H1 (cell line): ENCODE data around the gene KCNMA1. TPM values are rescaled to one million over a fixed set of nuclear protein-coding genes. Genes with fewer than 3 reads are reported as not detected.

Experiments used
- CTCF ChIA-PET: fragments of 300-600 bp; sonication (Branson Sonifier 250); formaldehyde crosslinking; loops from one replicate; lab custom pipeline; 2021; ENCODE audit not compliant: partially characterized antibody; lab: Charles Lee
- POLR2A ChIA-PET: fragments of 300-600 bp; sonication (Branson Sonifier 250); formaldehyde crosslinking; loops from one replicate; lab custom pipeline; 2021; ENCODE audit warnings: inconsistent platforms; ENCODE audit not compliant: partially characterized antibody; lab: Charles Lee
- DNase-seq, 2 experiments: peaks; one replicate each; pipeline versions ENCODE4 v3.0.0 to v3.0.0-alpha.2; 2010 to 2022; ENCODE audit warnings: low spot score in 2 of 2, low read depth in 1 of 2, mixed read lengths in 1 of 2
- FAIRE-seq: peaks from 2 replicates; lab custom pipeline; 2011; peaks lifted over from hg19 to GRCh38; lab: Jason Lieb, UNC
- H2AFZ ChIP-seq: 2 replicates; pipeline ENCODE4 v1.8.1; 2012; ENCODE audit warnings: low read length, inconsistent platforms
- H2AK5ac ChIP-seq: 2 replicates; pipeline ENCODE4 v1.6.1; 2013; ENCODE audit warnings: low read depth, low read length
- H2BK120ac ChIP-seq: replicated peaks from 2 replicates; pipeline ENCODE3; 2013; ENCODE audit warnings: low read depth, low read length, inconsistent platforms
- H2BK12ac ChIP-seq: 2 replicates; pipeline ENCODE4 v1.6.1; 2013; ENCODE audit warnings: low read depth, low read length
- H2BK15ac ChIP-seq: 2 replicates; pipeline ENCODE4 v1.6.1; 2013; ENCODE audit warnings: low read length
- H2BK20ac ChIP-seq: 2 replicates; pipeline ENCODE4 v1.6.1; 2013; ENCODE audit warnings: low read length
- H2BK5ac ChIP-seq: 2 replicates; pipeline ENCODE4 v1.6.1; 2013; ENCODE audit warnings: low read depth, low read length
- H3K14ac ChIP-seq: 2 replicates; pipeline ENCODE4 v1.6.1; 2013; ENCODE audit warnings: inconsistent platforms; ENCODE audit not compliant: insufficient read length
- H3K18ac ChIP-seq: 2 replicates; pipeline ENCODE4 v1.6.1; 2013; ENCODE audit warnings: low read length; ENCODE audit errors: extremely low read depth
- H3K23ac ChIP-seq: 2 replicates; pipeline ENCODE4 v1.6.1; 2013; ENCODE audit warnings: inconsistent platforms; ENCODE audit not compliant: insufficient read length
- H3K23me2 ChIP-seq: 2 replicates; pipeline ENCODE4 v1.6.1; 2013; ENCODE audit warnings: low read depth, low read length
- H3K27ac ChIP-seq: 2 replicates; pipeline ENCODE4 v1.6.1; 2011; ENCODE audit warnings: low read depth, low read length, inconsistent platforms
- H3K27me3 ChIP-seq, 4 experiments: replicated peaks in 1 of 4; 1 replicate in 1 of 4; 2 replicates in 3 of 4; pipeline versions ENCODE4 v1.6.1 to v1.8.1; 2011 to 2013; ENCODE audit warnings: low read length in 3 of 4, mild to moderate bottlenecking in 3 of 4, inconsistent platforms in 2 of 4, mixed read lengths in 2 of 4, moderate library complexity in 1 of 4; ENCODE audit not compliant: control insufficient read depth in 3 of 4, insufficient read depth in 3 of 4; ENCODE audit errors: extremely low read depth in 1 of 4
- H3K36me3 ChIP-seq, 4 experiments: 2 replicates each; pipeline versions ENCODE4 v1.6.1 to v1.8.1; 2011 to 2013; ENCODE audit warnings: mild to moderate bottlenecking in 4 of 4, low read length in 3 of 4, moderate library complexity in 2 of 4, control low read depth in 1 of 4, inconsistent platforms in 1 of 4; ENCODE audit not compliant: insufficient read depth in 4 of 4, control insufficient read depth in 2 of 4
- H3K4ac ChIP-seq: replicated peaks from 2 replicates; pipeline ENCODE3; 2013; ENCODE audit warnings: low read length, low read depth, mixed read lengths, inconsistent platforms; ENCODE audit not compliant: insufficient read length
- H3K4me1 ChIP-seq, 4 experiments: replicated peaks in 1 of 4; 1 replicate in 1 of 4; 2 replicates in 3 of 4; pipeline versions ENCODE4 v1.6.1 to v1.8.1; 2011 to 2013; ENCODE audit warnings: low read length in 3 of 4, inconsistent platforms in 2 of 4, mixed read lengths in 1 of 4; ENCODE audit not compliant: insufficient read depth in 4 of 4, control insufficient read depth in 3 of 4
- H3K4me2 ChIP-seq, 2 experiments: 2 replicates each; pipeline versions ENCODE4 v1.6.1 to v1.8.1; 2011 to 2013; ENCODE audit warnings: low read depth in 2 of 2, low read length in 2 of 2, control low read depth in 1 of 2, inconsistent platforms in 1 of 2, mild to moderate bottlenecking in 1 of 2; ENCODE audit not compliant: insufficient read depth in 1 of 2
- H3K4me3 ChIP-seq, 4 experiments: fragments of 200-600, 300-600 bp in 1 of 4; sonication (generic), shearing (Covaris generic), sonication (Bioruptor Twin) in 1 of 4; 2 replicates each; pipeline versions ENCODE4 v1.5.1 to v1.8.1; 2011 to 2016; ENCODE audit warnings: low read length in 4 of 4, low read depth in 3 of 4, control low read depth in 2 of 4, inconsistent platforms in 2 of 4, mild to moderate bottlenecking in 2 of 4, mixed read lengths in 1 of 4, moderate library complexity in 1 of 4; ENCODE audit not compliant: insufficient read depth in 2 of 4; ENCODE audit errors: extremely low read depth in 1 of 4
- H3K56ac ChIP-seq: replicated peaks from 2 replicates; pipeline ENCODE3; 2013; ENCODE audit warnings: low read depth, mild to moderate bottlenecking, mixed read lengths, low read length, inconsistent platforms; ENCODE audit not compliant: insufficient read length
- H3K79me1 ChIP-seq: 2 replicates; pipeline ENCODE4 v1.6.1; 2013; ENCODE audit warnings: low read depth, low read length, control low read depth
- H3K79me2 ChIP-seq, 2 experiments: 2 replicates each; pipeline versions ENCODE4 v1.6.1 to v1.8.1; 2012 to 2013; ENCODE audit warnings: low read length in 2 of 2, mild to moderate bottlenecking in 2 of 2, inconsistent platforms in 1 of 2; ENCODE audit not compliant: insufficient read depth in 2 of 2, control insufficient read depth in 1 of 2
- H3K9ac ChIP-seq, 4 experiments: replicated peaks in 1 of 4; 1 replicate in 1 of 4; 2 replicates in 3 of 4; pipeline versions ENCODE4 v1.6.1 to v1.8.1; 2011 to 2013; ENCODE audit warnings: low read depth in 3 of 4, low read length in 3 of 4, control low read depth in 2 of 4, mild to moderate bottlenecking in 2 of 4, moderate library complexity in 2 of 4, inconsistent platforms in 1 of 4; ENCODE audit errors: extremely low read depth in 1 of 4
- H3K9me3 ChIP-seq, 2 experiments: 2 replicates each; pipeline versions ENCODE4 v1.6.1 to v1.8.1; 2012 to 2013; ENCODE audit warnings: mild to moderate bottlenecking in 2 of 2, moderate library complexity in 2 of 2, control low read depth in 1 of 2, inconsistent platforms in 1 of 2, low read depth in 1 of 2, low read length in 1 of 2, mixed read lengths in 1 of 2; ENCODE audit not compliant: insufficient read depth in 2 of 2
- H4K20me1 ChIP-seq, 2 experiments: replicated peaks in 1 of 2; 2 replicates each; pipeline versions ENCODE3 to v1.8.1; 2011 to 2013; ENCODE audit warnings: inconsistent platforms in 2 of 2, low read length in 2 of 2, mild to moderate bottlenecking in 1 of 2; ENCODE audit not compliant: insufficient read depth in 2 of 2, control insufficient read depth in 1 of 2
- H4K5ac ChIP-seq: 2 replicates; pipeline ENCODE4 v1.6.1; 2013; ENCODE audit warnings: low read length, low read depth, mixed read lengths, inconsistent platforms; ENCODE audit not compliant: insufficient read length
- H4K8ac ChIP-seq: 2 replicates; pipeline ENCODE4 v1.8.0; 2013; ENCODE audit warnings: mild to moderate bottlenecking, moderate library complexity, low read length, inconsistent platforms; ENCODE audit not compliant: insufficient read depth; ENCODE audit errors: extremely low read depth
- H4K91ac ChIP-seq: replicated peaks from 2 replicates; pipeline ENCODE3; 2013; ENCODE audit warnings: low read length, mixed read lengths, inconsistent platforms; ENCODE audit not compliant: insufficient read length
- CBX5 ChIP-seq: fragments of 300-800, 300-1000 bp; sonication (generic); IDR thresholded peaks from 2 replicates; pipeline ENCODE4 v1.7.1; 2016; ENCODE audit warnings: antibody characterized with exemption, low read length, low read depth
- GTF2F1 ChIP-seq: IDR thresholded peaks from 2 replicates; pipeline ENCODE4 v1.6.1; 2012; ENCODE audit warnings: low read depth, low read length, improper control_type of control experiment, borderline replicate concordance
- JUND ChIP-seq: IDR thresholded peaks from 2 replicates; pipeline ENCODE4 v1.6.1; 2011; ENCODE audit warnings: mild to moderate bottlenecking, improper control_type of control experiment, low read length
- KDM4A ChIP-seq: IDR thresholded peaks from one replicate; pipeline ENCODE4 v1.7.1; 2012; ENCODE audit warnings: low read depth, mild to moderate bottlenecking, moderate library complexity, low read length, inconsistent platforms; ENCODE audit not compliant: severe bottlenecking
- MAFK ChIP-seq: IDR thresholded peaks from 2 replicates; pipeline ENCODE4 v1.6.1; 2012; ENCODE audit warnings: low read depth, mild to moderate bottlenecking, improper control_type of control experiment, low read length
- NRF1 ChIP-seq: IDR thresholded peaks from 2 replicates; pipeline ENCODE4 v1.6.1; 2011; ENCODE audit warnings: mild to moderate bottlenecking, low read depth, low read length, improper control_type of control experiment
- POLR2A ChIP-seq, 2 experiments: IDR thresholded peaks; 1 replicate in 1 of 2; 2 replicates in 1 of 2; pipeline ENCODE4 v1.6.1; 2011; ENCODE audit warnings: low read depth in 2 of 2, low read length in 2 of 2, mild to moderate bottlenecking in 2 of 2; ENCODE audit errors: control extremely low read depth in 1 of 2
- RNF2 ChIP-seq: fragments of 200-900, 300-1000 bp; sonication (generic); IDR thresholded peaks from 2 replicates; pipeline ENCODE4 v1.7.1; 2016; ENCODE audit warnings: borderline replicate concordance, low read depth, mild to moderate bottlenecking, antibody characterized with exemption, low read length; ENCODE audit not compliant: poor library complexity, severe bottlenecking; ENCODE audit errors: missing control alignments
- SIN3A ChIP-seq, 2 experiments: IDR thresholded peaks in 1 of 2; conservative IDR thresholded peaks in 1 of 2; 2 replicates each; pipeline ENCODE4 v1.6.1; 2011 to 2012; ENCODE audit warnings: low read length in 2 of 2, improper control_type of control experiment in 1 of 2, low read depth in 1 of 2, mild to moderate bottlenecking in 1 of 2
- SIX5 ChIP-seq: IDR thresholded peaks from 2 replicates; pipeline ENCODE4 v1.6.1; 2011; ENCODE audit warnings: mild to moderate bottlenecking, low read depth, low read length
- TEAD4 ChIP-seq: IDR thresholded peaks from 2 replicates; pipeline ENCODE4 v1.6.1; 2012; ENCODE audit warnings: low read depth, low read length, inconsistent platforms, mixed read lengths
- WGBS, 2 experiments: shearing (Covaris generic) in 1 of 2; methylation state at CpG; one replicate each; pipeline versions ENCODE4 v1.1.6 to v1.1.7; 2013 to 2015; ENCODE audit warnings: low lambda C conversion rate in 2 of 2, mixed read lengths in 2 of 2, inconsistent platforms in 1 of 2, low coverage in 1 of 2, missing lambda C conversion rate in 1 of 2; ENCODE audit not compliant: insufficient replicate concordance in 2 of 2, insufficient coverage in 1 of 2, insufficient read length in 1 of 2; ENCODE audit errors: extremely low coverage in 1 of 2, missing lambda C conversion rate in 1 of 2; 5-methylcytosine and 5-hydroxymethylcytosine counted together
- polyA plus RNA-seq, 7 experiments: library from polyadenylated mRNA; depleted of rRNA in 3 of 7; stranded (reverse) in 5 of 7; unstranded in 2 of 7; fragments of >200 nt in 5 of 7; fragments of 200-250 nt in 2 of 7; gene quantifications; 1 replicate in 5 of 7; 2 replicates in 1 of 7; 4 replicates in 1 of 7; pipeline versions ENCODE4 v1.2.1 to v1.2.3, GENCODE V29; 2011 to 2013; ENCODE audit warnings: missing spikeins in 2 of 7, mixed read lengths in 2 of 7
- total RNA-seq: library from RNA; stranded (reverse); fragmentation: NEBNext Ultra II Directional; extraction: Animal tissue kit (Norgen Biotek cat#: 25700); gene quantifications from 2 replicates; pipeline ENCODE4 v1.2.1, GENCODE V29; 2021
- TF ChIP-seq, protein P1 (sequence below): IDR thresholded peaks from 2 replicates; pipeline ENCODE4 v1.6.1; 2012; ENCODE audit warnings: inconsistent platforms

Gene KCNMA1
- total and polyA plus RNA-seq, 2 of the 8 experiments (the other 6 are each of a cell fraction or from before 2014, with no cell fraction given): 10.2 to 11.1 TPM

DNA sequence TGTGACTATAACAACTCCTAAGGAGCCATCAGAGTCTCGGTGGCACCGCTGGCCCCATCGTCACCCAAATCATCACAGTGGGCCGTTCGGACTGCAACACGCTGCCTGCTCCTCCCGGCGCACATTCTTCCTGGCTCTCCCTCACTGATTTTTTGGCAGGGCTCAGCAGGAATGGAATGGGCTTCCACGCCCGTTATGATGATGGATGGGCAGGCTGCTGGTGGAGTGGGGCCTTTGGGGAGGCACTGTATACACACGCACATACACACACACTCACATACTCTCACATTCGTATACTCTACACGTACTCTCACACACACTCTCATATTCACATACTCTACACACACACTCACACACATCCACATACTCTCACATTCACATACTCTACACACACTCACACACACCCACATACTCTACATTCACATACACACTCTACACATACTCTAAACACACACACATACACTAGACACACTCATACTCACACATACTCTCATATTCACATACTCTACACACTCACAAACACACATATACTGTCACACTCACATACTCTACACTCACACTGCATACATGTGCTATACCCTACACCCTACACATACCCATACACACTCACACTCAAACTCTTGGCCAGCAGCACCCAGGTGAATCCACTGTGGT lies 99.8 kb downstream of the KCNMA1 start:
- Histone ChIP-seq H3K4ac (no peak overlapping the region), H2BK15ac (no peak overlapping the region), H4K20me1 (no peaks in the 10 kb centered on the region), H4K5ac (no peak overlapping the region), H3K79me1 (no peaks in the 10 kb centered on the region), H3K4me2 (no peak overlapping the region), H2BK120ac (no peak overlapping the region), H3K56ac (no peak overlapping the region), H3K4me3 (no peak overlapping the region), H2AFZ (no peak overlapping the region), H3K9me3 (no peaks in the 10 kb centered on the region), H3K36me3 (no peaks in the 10 kb centered on the region), H3K9ac (no peak overlapping the region), H3K27me3 (no peaks in the 10 kb centered on the region), H4K91ac (peak overlapping the region; percentile 66), H2AK5ac (no peak overlapping the region), H3K79me2 (no peaks in the 10 kb centered on the region; a peak in 1 of 4 replicates), H3K18ac (no peak overlapping the region), H2BK12ac (peak overlapping the region; percentile 11; the same call in 1 of the 2 replicates), H2BK20ac (no peak overlapping the region), H4K8ac (no peak overlapping the region), H3K23me2 (peaks cover 6% of the 10 kb centered on the region; the same call in 1 of the 2 replicates), H3K27ac (no peak overlapping the region), H3K4me1 (peaks cover 0 to 3% (median 1%) of the 10 kb centered on the region in 4 experiments; a peak in 3 of 7 replicates), H2BK5ac (no peak overlapping the region), H3K23ac (no peak overlapping the region), H3K14ac (no peak overlapping the region)
- WGBS, 2 experiments: 89 to 100% methylated on average over 2 to 13 of the region's 13 CpGs
- POLR2A ChIA-PET: interaction anchor here (1.9 kb wide), 1 partner anchor 27 kb away, joined by 5 read pairs; no protein-coding TSS in a partner anchor
- DNase-seq (no peak), FAIRE-seq (no peak)
- TF ChIP-seq NRF1: no peak
- TF ChIP-seq KDM4A: no peak
- TF ChIP-seq, protein P1, sequence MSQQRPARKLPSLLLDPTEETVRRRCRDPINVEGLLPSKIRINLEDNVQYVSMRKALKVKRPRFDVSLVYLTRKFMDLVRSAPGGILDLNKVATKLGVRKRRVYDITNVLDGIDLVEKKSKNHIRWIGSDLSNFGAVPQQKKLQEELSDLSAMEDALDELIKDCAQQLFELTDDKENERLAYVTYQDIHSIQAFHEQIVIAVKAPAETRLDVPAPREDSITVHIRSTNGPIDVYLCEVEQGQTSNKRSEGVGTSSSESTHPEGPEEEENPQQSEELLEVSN: no peak
- TF ChIP-seq MAFK: no peak
- TF ChIP-seq GTF2F1: no peak
- TF ChIP-seq TEAD4: no peak
- no peak for TF ChIP-seq SIN3A (conservative IDR thresholded peaks at IDR 0.05 in 1 of 2, IDR thresholded peaks at IDR 0.05 in 1 of 2; ENCODE audit: low read depth in 1 of 2, low read length in 2 of 2)
- TF ChIP-seq RNF2: no peak
- no peak for TF ChIP-seq CBX5
- no peak for TF ChIP-seq POLR2A (IDR thresholded peaks at IDR 0.05; ENCODE audit: control extremely low read depth in 1 of 2, low read depth in 2 of 2, low read length in 2 of 2)
- TF ChIP-seq JUND: no peak
- TF ChIP-seq SIX5: no peak
- CTCF ChIA-PET: interaction anchor here (0.7 to 2.2 kb wide), 3 partner anchors 20 to 101 kb away, joined by 3 to 6 read pairs (median 4); no protein-coding TSS in a partner anchor
